Stimulated activated CD4-positive, alpha-beta T cell treated with anti-CD3 and anti-CD28 coated beads, TNF-alpha, amount 100 ng/mL, for 48 hours (primary cell): Measurements from ENCODE around the gene ING4.

Source experiments
- DNase-seq, 3 donors: peaks; one replicate each; pipeline ENCODE4 v3.0.0-alpha.2; 2020; ENCODE audit warnings: low read depth in 3 of 3

Gene ING4

DNA sequence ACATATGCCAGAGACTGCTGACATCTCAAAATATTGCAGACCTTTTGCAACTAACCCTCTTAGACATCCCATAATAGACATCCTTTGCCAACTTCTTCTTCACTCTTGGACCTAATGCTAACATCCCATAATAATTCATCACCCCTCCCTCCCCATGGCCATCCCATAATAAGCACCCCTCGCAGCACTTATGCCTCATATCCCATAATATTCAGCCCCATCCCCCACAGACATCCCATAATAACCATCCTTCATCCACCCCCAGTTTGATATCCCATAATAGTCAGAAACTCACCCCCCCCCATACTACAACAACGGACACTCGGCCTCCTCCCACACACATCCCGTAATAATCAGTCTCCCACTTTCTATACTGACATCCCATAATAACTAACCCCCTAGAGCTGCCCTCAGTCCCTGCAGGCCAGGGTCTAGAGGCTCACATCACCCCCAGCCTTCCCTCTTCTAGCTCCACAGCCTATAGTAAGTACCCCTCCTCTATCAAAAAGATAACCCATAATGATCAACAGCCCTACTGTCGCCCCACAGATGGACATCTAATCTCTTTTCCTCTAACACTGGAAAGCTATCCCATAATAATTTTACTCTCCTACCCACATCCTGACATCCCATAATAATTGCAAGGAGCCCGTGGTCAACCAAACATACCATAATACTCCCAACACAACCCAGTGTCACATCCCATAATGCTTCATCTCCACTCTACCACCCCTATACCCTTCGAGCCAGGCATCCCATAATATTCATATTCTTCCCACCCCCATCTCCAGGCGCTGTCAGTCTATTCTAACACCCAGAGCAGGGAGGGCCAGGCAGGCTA is 54.9 kb downstream of the ING4 start:
- DNase-seq: peak in 2 of 3 donors; percentile 52 to 67

DNA sequence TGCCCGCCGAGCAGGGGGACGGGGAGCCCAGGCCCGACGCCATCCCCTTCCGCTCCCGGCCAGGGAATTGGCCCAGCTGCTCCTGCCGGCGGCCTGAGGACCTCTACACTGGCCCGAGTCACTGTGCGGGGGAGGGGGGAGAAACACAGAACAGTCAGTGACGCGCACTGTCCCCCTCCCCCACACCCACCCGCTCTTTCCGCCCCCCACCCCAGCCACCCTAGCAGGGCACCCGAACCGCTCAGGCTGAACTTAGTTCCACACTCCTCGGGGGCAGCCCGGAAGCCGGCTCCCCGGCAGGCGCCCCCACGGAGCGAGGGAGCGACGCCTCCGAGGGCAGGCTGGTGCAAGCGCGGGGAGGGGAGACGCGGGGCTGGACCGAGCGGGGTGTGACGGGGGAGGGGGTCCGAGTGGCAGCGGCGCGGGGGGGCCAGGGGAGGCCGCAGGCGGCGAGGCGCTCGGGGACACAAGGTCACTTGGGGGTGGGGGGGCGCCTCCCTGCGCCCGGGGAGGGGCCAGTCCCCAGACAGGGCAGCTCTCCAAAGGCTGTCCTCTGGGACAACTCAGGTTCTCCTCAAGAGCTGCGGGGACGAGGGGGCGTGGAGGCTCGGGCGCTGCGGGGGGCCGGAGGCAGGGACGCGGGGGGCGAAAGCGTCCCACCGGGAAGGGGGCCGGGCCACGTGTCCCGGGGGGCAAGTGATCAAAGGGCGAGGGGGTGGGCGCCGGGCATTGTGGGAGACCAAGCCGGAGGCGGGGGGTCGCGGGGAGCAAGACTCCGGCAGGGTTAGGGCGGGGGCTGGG is 56.4 kb downstream of the ING4 start:
- peak in 2 of 3 donors; percentile 26 to 64 for DNase-seq

DNA sequence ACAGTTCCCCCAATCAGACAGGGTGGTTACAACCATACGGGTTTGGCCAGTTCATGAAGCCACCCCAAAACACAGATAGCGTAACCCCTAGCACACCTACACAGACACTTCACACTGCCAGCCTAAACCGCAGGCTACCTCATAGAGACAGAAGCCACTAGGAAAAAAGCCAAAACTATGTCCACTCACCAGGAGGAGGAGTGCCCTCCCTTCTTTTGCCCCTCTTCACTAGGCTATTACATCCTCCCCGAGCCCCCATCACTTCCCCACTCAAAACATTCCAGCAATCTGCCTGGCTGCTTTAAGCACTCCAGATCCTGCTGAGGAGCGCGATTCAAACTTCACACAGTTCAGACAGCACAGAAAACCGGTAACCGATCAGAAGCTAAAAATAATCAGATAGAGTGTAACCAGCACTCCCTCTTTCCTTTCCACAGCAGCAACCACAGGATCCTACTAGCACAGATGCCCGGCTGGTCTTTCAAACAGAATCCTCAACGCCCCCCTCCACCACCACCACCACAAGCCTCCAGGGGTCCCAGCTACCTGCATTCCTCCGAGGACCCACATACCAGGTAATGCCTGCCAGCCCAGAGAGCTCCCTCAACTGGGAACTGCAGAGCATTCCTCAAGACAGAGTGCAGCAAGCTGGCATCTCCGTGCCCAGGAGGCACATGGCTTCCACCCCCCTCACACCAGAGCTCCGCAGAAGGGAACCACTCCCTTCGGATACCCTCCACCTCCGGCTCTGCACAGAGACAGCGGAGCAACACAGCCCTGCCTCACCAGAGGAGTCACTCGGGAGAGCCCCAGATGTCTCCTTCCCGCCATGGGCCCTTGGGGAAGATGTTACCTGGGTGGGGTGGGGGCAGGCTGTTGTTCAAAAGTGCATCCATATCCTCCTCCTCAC is 57.2 kb downstream of the ING4 start:
- DNase-seq: no peak

- DNase-seq: no peak
Observed at GRCh38 chr12:6604259-6605029, 58.5 kb downstream of the ING4 start.

DNA sequence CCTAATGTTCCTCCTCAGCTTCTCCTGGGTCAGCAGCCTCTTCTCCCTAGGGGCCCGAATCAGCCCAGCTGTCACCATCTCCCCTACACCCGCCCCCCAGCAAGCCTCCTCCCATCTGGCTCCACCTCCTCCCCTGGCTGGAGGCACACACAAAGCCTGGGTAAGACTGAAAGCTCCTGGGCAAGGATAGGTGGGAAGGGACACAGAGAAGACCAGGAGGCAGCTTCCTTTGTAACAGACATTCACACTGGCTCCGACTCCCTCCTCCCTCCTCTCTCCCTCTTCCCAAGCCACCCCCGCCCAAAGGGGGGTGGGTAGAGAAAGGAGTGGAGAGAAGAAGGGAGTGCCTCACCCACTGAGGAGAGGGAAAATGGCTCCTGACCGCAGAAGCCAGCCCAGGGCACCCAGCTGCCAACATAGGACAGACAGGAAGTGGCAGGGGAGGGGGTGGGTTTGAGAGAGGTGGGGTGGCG is 59.8 kb downstream of the ING4 start:
- no peak for DNase-seq

DNA sequence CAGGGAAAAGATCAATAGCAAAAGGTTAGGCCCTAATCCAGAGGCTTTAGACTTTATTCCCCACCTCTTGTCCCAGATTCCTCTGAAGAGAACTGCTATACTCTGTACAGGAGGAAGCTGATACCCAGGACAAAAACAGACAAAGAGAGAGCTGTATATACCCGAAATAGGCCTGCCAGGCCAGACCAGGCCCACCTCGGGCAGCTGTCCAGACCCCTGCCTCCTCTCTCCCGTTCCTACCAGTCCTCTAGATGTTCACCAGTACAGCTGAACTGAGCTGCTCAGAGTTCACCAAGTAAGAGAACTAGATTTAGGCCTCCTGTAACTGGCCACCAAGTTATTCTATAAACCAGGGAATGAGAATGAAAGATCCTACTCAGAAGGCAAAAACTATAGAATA is 60.4 kb downstream of the ING4 start:
- DNase-seq: no peak
